HepG2 (cell line): ENCODE data around the gene CCDC93. TPM values are rescaled to one million over a fixed set of nuclear protein-coding genes. Genes with fewer than 3 reads are reported as not detected.

Source experiments
- HIC2 ChIP-seq: sonication (generic); formaldehyde crosslinking; IDR thresholded peaks from 2 replicates; pipeline ENCODE4 v1.9.0; 2022; ENCODE audit warnings: low read depth, missing genetic modification reagents
- JUND ChIP-seq: sonication (generic); formaldehyde crosslinking; IDR thresholded peaks from 2 replicates; pipeline ENCODE4 v1.8.0; 2022; ENCODE audit warnings: mild to moderate bottlenecking, missing genetic modification reagents
- PAF1 ChIP-seq: IDR thresholded peaks from 2 replicates; pipeline ENCODE4 v1.6.1; 2016; ENCODE audit warnings: missing genetic modification reagents, missing compliant biosample characterization
- POLR2A ChIP-seq, 2 experiments: IDR thresholded peaks; 2 replicates each; pipeline ENCODE4 v1.6.1; 2011; ENCODE audit warnings: low read depth in 2 of 2, low read length in 2 of 2, mild to moderate bottlenecking in 1 of 2, moderate library complexity in 1 of 2; ENCODE audit not compliant: insufficient read depth in 1 of 2
- POLR2AphosphoS2 ChIP-seq: IDR thresholded peaks from 2 replicates; pipeline ENCODE4 v1.6.1; 2011; ENCODE audit warnings: low read depth, low read length, improper control_type of control experiment
- RARG ChIP-seq: sonication (generic); formaldehyde crosslinking; IDR thresholded peaks from 2 replicates; pipeline ENCODE4 v1.4.0; 2020; ENCODE audit warnings: low read depth, mild to moderate bottlenecking, missing genetic modification reagents
- TFDP2 ChIP-seq: sonication (generic); formaldehyde crosslinking; IDR thresholded peaks from 2 replicates; pipeline ENCODE4 v1.4.0; 2020; ENCODE audit warnings: missing genetic modification reagents
- TOE1 ChIP-seq: sonication (generic); formaldehyde crosslinking; IDR thresholded peaks from 2 replicates; pipeline ENCODE4 v1.4.0; 2020; ENCODE audit warnings: mild to moderate bottlenecking, missing genetic modification reagents
- U2AF2 ChIP-seq: fragments of 200-400 bp; formaldehyde crosslinking; IDR thresholded peaks from 2 replicates; pipeline ENCODE4 v1.6.1; 2017; ENCODE audit warnings: low read depth, mild to moderate bottlenecking, low read length
- ZFP36 ChIP-seq: fragments of 150-350 bp; IDR thresholded peaks from 2 replicates; pipeline ENCODE4 v1.6.1; 2018; ENCODE audit warnings: borderline replicate concordance, low read length, low read depth; ENCODE audit not compliant: partially characterized antibody
- ZFP36L2 ChIP-seq: sonication (generic); formaldehyde crosslinking; IDR thresholded peaks from 2 replicates; pipeline ENCODE4 v1.4.0; 2020; ENCODE audit warnings: missing genetic modification reagents
- ZNF709 ChIP-seq: sonication (generic); formaldehyde crosslinking; IDR thresholded peaks from 2 replicates; pipeline ENCODE4 v1.5.0; 2020; ENCODE audit warnings: mild to moderate bottlenecking, missing genetic modification reagents
- ZNF800 ChIP-seq: sonication (generic); formaldehyde crosslinking; IDR thresholded peaks from 2 replicates; pipeline ENCODE4 v1.4.0; 2020; ENCODE audit warnings: missing genetic modification reagents
- polyA plus RNA-seq, 8 experiments: library from polyadenylated mRNA; depleted of rRNA in 3 of 8; stranded (reverse) in 7 of 8; unstranded in 1 of 8; fragments of >200 nt; fragmentation: Illumina TruSeq in 4 of 8; extraction: Trizol in 4 of 8; gene quantifications; 2 replicates each; pipeline versions ENCODE4 v1.2.1 to v1.2.3, GENCODE V29; 2011 to 2016; ENCODE audit warnings: low read depth in 4 of 8, missing spikeins in 1 of 8, mixed read lengths in 1 of 8; ENCODE audit not compliant: insufficient read depth in 1 of 8
- total RNA-seq, 5 experiments: library from RNA; depleted of rRNA; stranded (reverse); fragments of >200 nt; fragmentation: Illumina TruSeq; extraction: Trizol; gene quantifications; 2 replicates each; pipeline ENCODE4 v1.2.3, GENCODE V29; 2016; ENCODE audit warnings: low read depth in 1 of 5
- TF ChIP-seq, protein P1 (sequence below): sonication (generic); formaldehyde crosslinking; IDR thresholded peaks from 2 replicates; pipeline ENCODE4 v1.8.0; 2022; ENCODE audit warnings: missing genetic modification reagents, mild to moderate bottlenecking, inconsistent platforms, borderline replicate concordance

CCDC93 gene
- total and polyA plus RNA-seq, 2 of the 13 experiments (the other 11 are each of a cell fraction or from before 2014, with no cell fraction given) = 37.2 to 53.2 TPM

DNA sequence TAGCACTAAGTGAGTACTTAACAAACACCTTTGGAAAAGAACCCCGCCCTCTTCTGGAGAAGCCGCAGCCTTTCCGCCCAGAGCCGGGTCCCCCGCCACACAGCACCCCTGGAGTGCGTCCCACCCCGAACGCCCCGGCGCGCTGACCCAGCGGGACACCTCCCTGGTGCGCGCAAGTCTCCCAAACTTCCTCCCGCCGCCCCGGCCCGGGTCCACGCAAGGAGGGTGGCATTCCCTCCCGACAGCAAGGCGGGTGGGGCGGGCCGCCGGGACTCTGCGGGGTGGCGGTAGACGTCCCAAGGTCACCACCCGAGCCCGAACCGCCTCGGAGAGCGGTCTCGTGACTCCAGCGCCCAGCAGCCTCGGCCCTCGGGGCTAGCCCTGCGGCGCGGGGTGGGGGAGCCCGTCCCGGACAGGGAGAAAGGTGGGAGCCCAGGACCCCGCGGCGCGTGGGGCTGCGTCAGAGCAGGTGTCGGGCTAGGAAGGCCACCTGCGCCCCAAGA lies 598 bp downstream of the CCDC93 start (continued):
- peak; percentile 82 for TF ChIP-seq ZNF800
- no peak for TF ChIP-seq PAF1
- TF ChIP-seq JUND (CRISPR knock-in tag) = no peak
- no peak for TF ChIP-seq HIC2 (CRISPR knock-in tag)
- no peak for TF ChIP-seq RARG
- no peak for TF ChIP-seq TOE1 (CRISPR knock-in tag)
- TF ChIP-seq, protein P1, sequence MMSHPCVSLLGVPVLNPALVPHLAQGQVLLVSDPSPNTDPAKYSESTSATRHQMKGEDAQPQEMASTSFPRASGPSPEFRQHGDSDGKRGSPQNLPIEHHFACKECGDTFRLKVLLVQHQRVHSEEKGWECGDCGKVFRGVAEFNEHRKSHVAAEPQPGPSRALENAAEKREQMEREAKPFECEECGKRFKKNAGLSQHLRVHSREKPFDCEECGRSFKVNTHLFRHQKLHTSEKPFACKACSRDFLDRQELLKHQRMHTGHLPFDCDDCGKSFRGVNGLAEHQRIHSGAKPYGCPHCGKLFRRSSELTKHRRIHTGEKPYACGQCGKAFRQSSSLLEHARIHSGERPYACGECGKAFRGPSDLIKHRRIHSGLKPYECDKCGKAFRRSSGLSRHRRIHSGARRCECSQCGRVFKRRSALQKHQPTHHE = peak; percentile 37; the same call in 1 of the 2 replicates
- TF ChIP-seq TFDP2 (CRISPR knock-in tag) = peak; percentile 8; the same call in 1 of the 2 replicates
- TF ChIP-seq POLR2A (IDR thresholded peaks at IDR 0.05; ENCODE audit: insufficient read depth in 1 of 2, low read depth in 2 of 2, low read length in 2 of 2) = peak in 1 of 2 experiments; percentile 30; a peak in 1 of 4 replicates
- TF ChIP-seq ZFP36L2 (CRISPR knock-in tag) = 0 out of 2 replicates have a peak, but pooled peaks have one; percentile 21
- no peak for TF ChIP-seq POLR2AphosphoS2
- no peak for TF ChIP-seq ZNF709 (CRISPR knock-in tag)
- TF ChIP-seq ZFP36 = no peak
- TF ChIP-seq U2AF2 = no peak
